Tibial nerve (tissue), 3 donors: ENCODE data around the gene DROSHA.

Experiments used
- POLR2A ChIP-seq, 2 donors: fragments of 450-650 bp; IDR thresholded peaks; one replicate each; pipeline ENCODE4 v1.6.1; 2017; ENCODE audit warnings: antibody characterized with exemption in 2 of 2, mild to moderate bottlenecking in 2 of 2, moderate library complexity in 2 of 2
- TF ChIP-seq, protein P1 (sequence below), 5 experiments: fragments of 200-600 bp in 3 of 5; fragments of 450-650 bp in 2 of 5; sonication (generic) in 3 of 5; IDR thresholded peaks; one replicate each; pipeline ENCODE4 v1.5.1; 2016 to 2019; ENCODE audit warnings: antibody characterized with exemption in 5 of 5, mild to moderate bottlenecking in 3 of 5, moderate library complexity in 2 of 5

DNA sequence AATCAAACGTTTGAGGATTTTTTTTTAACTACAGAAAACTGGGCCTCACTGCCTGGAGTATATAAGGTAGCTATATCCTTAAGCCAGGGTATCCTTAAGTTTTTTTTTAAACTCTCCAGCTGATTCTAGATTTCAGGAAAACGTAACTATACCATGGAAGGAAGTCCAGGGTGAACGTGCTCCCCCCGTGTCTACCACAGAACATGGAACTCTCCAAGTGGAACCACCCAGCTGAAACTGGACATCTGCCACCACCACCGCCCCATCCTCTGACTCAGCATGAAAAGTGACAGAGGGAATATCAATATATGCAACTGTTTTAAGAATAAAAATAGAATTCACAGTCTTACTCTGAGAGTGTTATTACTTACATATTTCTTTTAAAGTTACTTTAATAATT, 61.3 kb downstream of the DROSHA start:
- TF ChIP-seq, protein P1, sequence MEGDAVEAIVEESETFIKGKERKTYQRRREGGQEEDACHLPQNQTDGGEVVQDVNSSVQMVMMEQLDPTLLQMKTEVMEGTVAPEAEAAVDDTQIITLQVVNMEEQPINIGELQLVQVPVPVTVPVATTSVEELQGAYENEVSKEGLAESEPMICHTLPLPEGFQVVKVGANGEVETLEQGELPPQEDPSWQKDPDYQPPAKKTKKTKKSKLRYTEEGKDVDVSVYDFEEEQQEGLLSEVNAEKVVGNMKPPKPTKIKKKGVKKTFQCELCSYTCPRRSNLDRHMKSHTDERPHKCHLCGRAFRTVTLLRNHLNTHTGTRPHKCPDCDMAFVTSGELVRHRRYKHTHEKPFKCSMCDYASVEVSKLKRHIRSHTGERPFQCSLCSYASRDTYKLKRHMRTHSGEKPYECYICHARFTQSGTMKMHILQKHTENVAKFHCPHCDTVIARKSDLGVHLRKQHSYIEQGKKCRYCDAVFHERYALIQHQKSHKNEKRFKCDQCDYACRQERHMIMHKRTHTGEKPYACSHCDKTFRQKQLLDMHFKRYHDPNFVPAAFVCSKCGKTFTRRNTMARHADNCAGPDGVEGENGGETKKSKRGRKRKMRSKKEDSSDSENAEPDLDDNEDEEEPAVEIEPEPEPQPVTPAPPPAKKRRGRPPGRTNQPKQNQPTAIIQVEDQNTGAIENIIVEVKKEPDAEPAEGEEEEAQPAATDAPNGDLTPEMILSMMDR (IDR thresholded peaks at IDR 0.05): no peak
- no peak for TF ChIP-seq POLR2A (IDR thresholded peaks at IDR 0.05)
